GM12873 (cell line): ENCODE data around the gene EFNA1.
A peak's percentile ranks its signal among the peaks of the same experiment; 100 is the strongest.

Source experiments
- TF ChIP-seq, protein P1 (sequence below): IDR thresholded peaks from 2 replicates; pipeline ENCODE4 v1.5.1; 2012; ENCODE audit warnings: low read depth, mild to moderate bottlenecking, moderate library complexity, low read length, control low read depth; ENCODE audit not compliant: insufficient read depth; ENCODE audit errors: missing control alignments

The EFNA1 gene

DNA sequence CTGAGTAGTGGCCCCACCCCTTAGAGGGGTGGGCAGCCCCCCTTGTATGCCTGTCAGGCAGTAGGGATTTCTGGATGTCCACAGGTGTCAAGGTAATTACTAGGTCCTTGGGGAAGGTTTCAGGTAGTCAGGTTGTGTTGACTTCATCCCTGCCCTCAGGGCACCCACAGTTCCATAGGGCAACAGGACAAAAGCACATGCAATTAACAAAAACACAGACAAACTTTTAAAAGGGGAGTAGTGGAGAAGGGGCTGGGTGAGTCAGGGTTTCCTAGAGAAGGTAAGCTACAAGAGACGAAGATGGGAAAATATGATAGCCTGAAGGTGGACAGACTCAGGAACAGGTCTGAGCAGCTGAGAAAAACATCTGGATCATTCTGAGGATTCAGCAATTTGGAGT is 31.3 kb downstream of the EFNA1 start:
- TF ChIP-seq, protein P1, sequence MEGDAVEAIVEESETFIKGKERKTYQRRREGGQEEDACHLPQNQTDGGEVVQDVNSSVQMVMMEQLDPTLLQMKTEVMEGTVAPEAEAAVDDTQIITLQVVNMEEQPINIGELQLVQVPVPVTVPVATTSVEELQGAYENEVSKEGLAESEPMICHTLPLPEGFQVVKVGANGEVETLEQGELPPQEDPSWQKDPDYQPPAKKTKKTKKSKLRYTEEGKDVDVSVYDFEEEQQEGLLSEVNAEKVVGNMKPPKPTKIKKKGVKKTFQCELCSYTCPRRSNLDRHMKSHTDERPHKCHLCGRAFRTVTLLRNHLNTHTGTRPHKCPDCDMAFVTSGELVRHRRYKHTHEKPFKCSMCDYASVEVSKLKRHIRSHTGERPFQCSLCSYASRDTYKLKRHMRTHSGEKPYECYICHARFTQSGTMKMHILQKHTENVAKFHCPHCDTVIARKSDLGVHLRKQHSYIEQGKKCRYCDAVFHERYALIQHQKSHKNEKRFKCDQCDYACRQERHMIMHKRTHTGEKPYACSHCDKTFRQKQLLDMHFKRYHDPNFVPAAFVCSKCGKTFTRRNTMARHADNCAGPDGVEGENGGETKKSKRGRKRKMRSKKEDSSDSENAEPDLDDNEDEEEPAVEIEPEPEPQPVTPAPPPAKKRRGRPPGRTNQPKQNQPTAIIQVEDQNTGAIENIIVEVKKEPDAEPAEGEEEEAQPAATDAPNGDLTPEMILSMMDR: no peak

DNA sequence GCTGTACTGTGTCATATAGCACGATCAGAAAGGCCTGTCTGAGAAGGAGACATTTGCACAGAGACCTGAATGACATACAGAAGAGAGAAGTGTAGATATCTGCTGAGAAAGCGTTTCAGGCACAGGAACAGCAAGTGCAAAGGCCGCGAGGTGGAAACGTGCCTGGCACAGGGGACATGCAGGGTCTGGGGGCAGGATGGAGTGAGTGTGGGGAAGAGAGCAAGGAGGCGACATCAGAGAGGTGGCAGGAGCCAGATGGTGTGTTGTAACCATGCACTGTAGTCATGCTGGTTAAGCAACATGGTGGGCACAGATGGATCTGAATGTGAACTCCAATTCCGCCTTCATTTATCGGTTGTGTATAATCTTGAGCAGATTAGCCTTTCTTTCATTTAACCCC is 32.5 kb downstream of the EFNA1 start:
- TF ChIP-seq, protein P1: no peak

DNA sequence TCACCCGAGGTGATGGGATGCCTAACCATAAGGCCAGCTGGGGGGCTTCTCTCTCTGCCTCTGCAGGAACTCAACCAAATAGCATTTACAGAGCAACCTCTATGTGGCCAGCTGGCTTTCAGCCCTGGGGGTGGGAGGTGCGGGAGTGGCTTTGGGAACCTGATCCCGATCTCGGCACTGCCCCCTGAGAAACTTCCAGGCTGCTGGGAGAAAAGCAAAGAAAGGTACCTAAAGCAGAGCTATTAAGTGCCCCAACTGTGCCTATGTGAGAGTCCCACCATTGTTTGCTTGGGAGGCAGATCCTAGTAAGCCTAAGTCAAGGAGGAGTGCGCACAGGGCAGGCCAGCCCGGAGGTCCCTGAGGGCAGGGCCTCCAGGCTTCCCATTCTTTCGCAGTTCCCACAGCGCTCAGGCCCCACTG is 38.4 kb downstream of the EFNA1 start:
- TF ChIP-seq, protein P1: no peak

DNA sequence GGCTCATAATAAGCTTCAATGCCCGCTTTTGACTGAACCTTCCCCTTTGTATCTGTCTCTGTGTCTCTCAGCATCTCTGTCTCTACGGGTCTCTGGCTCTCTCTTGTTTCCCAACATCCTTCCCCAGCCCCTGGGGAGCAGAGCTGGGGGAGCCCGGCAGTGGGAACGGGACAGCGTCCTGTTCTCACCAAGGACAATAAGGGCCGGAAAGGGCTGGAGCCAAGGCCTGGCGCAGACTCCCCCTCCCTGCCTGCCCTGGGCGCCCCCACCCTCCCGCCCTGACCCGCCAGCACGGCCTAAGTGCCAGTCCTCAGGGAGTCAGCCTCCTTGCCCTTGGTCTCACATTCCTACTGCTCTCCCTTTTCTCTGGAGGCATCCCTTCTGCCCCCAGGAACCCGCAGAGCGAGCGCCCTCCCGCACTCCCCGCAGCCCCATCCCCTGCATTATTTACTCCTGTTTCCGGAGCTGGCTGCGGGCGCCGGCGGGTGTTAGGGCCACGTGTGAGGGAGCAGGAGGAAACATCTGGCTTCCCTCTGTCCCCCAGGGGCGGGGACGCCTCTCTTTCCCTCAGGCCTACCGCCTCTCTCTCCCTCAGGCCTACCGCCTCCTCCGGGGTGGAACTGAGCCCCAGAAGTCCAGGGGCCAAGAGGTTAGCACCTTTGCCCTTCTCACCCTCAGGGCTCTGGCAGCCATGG is 38.9 kb downstream of the EFNA1 start:
- TF ChIP-seq, protein P1: no peak

DNA sequence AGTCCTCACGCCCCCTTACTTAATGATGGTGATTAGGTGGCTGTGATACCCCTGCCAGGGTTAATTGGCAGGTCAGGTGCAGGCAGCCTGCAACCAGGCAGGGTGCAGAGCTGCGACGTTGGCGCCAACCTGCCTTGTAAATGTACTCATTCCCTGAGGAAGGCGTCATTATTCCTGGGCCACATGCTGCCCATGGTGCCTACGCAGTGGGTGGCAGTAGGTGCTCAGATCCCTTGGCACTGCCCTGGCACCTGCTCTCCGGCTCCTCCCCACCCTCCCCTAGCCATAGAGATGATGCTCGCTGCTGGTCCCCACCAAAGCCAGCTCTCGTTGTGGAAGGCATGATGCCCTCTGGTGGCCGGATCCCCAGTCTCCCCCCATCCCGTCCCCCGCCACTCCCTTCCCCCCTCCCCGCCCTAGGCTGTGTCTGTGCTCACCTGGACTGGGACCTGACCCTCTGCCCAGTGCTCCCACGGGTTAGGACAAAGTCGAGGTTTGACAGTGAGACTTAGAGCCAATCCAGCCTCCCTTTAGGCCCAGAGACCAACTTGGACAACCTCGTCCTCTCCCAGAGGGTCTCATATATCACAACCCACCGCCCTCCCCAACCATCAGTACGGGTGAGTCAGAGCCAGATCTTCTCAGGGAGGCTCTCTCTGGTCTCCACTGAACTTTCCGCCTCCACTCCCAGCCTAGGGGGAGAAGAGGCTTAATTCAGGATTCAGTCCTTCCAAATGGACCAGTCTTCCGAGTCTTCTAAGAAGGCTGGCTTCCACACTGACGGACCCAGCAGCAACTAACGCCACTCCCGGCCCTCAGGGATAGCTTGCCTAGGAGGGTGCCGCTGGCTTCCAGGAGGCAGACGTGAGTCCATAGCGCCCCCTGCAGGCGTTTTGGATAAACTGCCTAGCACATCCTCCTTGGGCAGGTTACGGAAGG is 39.8 kb downstream of the EFNA1 start:
- TF ChIP-seq, protein P1: peak; percentile 96

DNA sequence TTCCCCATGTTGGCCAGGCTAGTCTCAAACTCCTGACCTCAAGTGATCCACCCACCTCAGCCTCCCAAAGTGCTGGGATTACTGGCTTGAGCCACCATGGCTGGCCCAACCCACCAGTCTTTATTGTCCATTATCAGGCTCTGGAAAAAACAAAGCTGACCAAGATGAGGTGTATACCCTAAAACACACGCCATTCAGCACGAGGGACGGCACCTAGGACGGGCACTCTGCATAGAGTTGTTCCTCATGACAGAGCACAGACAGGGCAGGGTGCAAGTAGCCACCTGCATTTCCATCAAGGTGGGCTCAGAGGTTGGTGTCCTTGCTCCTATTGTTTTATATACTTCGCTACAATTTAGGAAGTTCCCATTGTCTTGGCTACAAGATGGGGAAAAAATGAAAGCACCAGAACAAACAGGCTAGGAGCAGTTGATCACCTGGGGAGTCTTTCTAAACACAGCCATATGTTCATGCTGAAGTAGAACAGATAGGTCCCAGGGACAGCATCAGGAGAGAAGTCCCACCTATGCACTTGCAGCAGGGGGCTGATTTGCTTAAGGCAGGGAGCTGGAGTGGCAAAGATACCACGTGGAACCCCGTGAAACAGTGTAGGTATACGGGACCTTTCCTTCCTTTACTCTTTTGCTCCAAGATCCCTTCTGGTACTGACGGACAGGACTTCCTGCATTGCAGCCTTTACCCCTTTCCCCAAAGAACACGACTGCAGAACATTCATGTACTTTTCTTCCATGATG is 41.0 kb downstream of the EFNA1 start:
- TF ChIP-seq, protein P1: no peak

DNA sequence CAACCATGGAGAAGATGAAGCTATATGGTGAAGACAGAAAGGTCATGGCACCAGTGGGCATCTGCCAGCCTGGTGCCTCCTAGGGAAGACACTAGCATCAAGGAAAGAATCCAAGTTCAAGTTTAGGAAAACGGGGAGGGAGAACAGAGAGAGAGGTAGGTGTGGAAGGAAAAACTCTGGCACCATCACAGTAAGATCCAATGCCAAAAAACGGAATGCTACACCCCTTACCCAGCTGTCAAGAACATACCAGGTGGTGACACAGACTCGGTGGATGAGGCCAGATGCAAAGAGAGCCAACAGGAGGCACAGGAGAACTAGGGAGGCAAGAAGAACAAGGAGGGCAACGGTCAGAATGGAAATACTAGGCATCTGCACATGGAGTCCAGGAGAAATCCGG is 41.9 kb downstream of the EFNA1 start:
- TF ChIP-seq, protein P1: no peak
